ENCODE results near the gene JARID2.

Gene JARID2

GRCh38 chr6:15402406-15403045, 156.7 kb downstream of the JARID2 start:
- Histone ChIP-seq H3K9me2 (ENCODE audit: low read depth, low read length) (no peaks in the 10 kb centered on the region), H3K9me3 (ENCODE audit: low read length) (no peaks in the 10 kb centered on the region), H3F3A (ENCODE audit: insufficient read depth, low read length) (no peaks in the 10 kb centered on the region), H3K9ac (ENCODE audit: low read length) (no peak overlapping the region), H3K27ac (ENCODE audit: low read depth, low read length, poor library complexity, severe bottlenecking) (no peak overlapping the region), H3K4me2 (ENCODE audit: low read length) (no peak overlapping the region), H3K79me2 (ENCODE audit: insufficient read depth, low read length) (no peaks in the 10 kb centered on the region), H3K4me3 (ENCODE audit: low read depth, low read length, poor library complexity, severe bottlenecking) (no peak overlapping the region), H3K4me1 (ENCODE audit: insufficient read depth, low read length, severe bottlenecking) (no peaks in the 10 kb centered on the region), H2AFZ (ENCODE audit: low read length) (no peak overlapping the region), H3K27me3 (ENCODE audit: insufficient read depth, low read length) (no peaks in the 10 kb centered on the region), H3K36me3 (ENCODE audit: insufficient read depth, low read length) (no peaks in the 10 kb centered on the region), H4K20me1 (ENCODE audit: insufficient read depth, low read length) (no peaks in the 10 kb centered on the region)
- TF ChIP-seq CTCF (IDR thresholded peaks at IDR 0.05; ENCODE audit: low read length): no peak
- no peak for TF ChIP-seq EZH2 (IDR thresholded peaks at IDR 0.05; ENCODE audit: borderline replicate concordance, low read length)

DNA sequence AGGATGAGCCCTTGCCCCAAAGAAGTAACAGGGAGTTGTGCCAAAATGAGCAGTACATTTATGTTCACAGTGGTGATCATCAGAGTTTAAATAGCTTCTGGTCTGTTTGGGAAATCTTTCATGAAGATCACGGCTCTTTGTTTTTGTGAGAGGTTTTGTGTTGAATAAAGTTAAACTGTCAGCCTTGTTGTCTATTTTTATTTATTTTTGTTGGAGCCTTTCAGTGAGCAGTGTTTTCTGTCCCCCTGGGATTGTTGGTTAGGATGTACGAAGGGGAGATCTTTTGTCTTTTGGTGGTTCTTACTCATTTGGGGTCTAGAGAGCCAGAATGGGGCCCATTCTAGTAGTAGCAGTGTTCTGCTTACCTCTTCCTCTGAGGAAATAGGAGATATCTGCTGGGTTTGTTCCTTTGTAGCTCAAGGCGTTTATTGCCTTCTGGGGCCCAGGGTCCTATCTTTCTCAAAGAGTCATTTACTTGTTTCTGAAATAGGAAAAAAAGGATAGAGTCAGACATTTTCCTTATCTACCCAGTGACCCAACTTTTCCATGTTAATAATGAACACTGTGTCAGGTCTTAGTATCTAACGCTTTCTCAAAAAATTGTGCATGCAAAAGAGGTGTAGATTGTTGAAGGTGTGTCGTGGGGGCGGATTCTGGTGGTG, 157.4 kb downstream of the JARID2 start:
- no peaks in the 10 kb centered on the region for H3K36me3 ChIP-seq (ENCODE audit: insufficient read depth, low read length)
- H3K27me3 ChIP-seq (ENCODE audit: insufficient read depth, low read length): no peaks in the 10 kb centered on the region
- H3K27ac ChIP-seq (ENCODE audit: low read depth, low read length, poor library complexity, severe bottlenecking): no peak overlapping the region
- no peak overlapping the region for H3K4me2 ChIP-seq (ENCODE audit: low read length)
- H3K9me3 ChIP-seq (ENCODE audit: low read length): no peaks in the 10 kb centered on the region
- no peaks in the 10 kb centered on the region for H3K4me1 ChIP-seq (ENCODE audit: insufficient read depth, low read length, severe bottlenecking)
- H3K4me3 ChIP-seq (ENCODE audit: low read depth, low read length, poor library complexity, severe bottlenecking): no peak overlapping the region
- H4K20me1 ChIP-seq (ENCODE audit: insufficient read depth, low read length): no peaks in the 10 kb centered on the region
- no peak for TF ChIP-seq CTCF (IDR thresholded peaks at IDR 0.05; ENCODE audit: low read length)
- TF ChIP-seq EZH2 (IDR thresholded peaks at IDR 0.05; ENCODE audit: borderline replicate concordance, low read length): no peak
- H3F3A ChIP-seq (ENCODE audit: insufficient read depth, low read length): no peaks in the 10 kb centered on the region
- H3K79me2 ChIP-seq (ENCODE audit: insufficient read depth, low read length): no peaks in the 10 kb centered on the region
- no peak overlapping the region for H2AFZ ChIP-seq (ENCODE audit: low read length)
- no peak overlapping the region for H3K9ac ChIP-seq (ENCODE audit: low read length)
- no peaks in the 10 kb centered on the region for H3K9me2 ChIP-seq (ENCODE audit: low read depth, low read length)

- H3K9me3 ChIP-seq (ENCODE audit: low read length): no peaks in the 10 kb centered on the region
- no peak overlapping the region for H3K4me2 ChIP-seq (ENCODE audit: low read length)
- 0 out of 2 replicates have a peak, but pooled peaks cover 5% of the 10 kb centered on the region for H3K27me3 ChIP-seq (ENCODE audit: insufficient read depth, low read length)
- H3K4me3 ChIP-seq (ENCODE audit: low read depth, low read length, poor library complexity, severe bottlenecking): no peak overlapping the region
- TF ChIP-seq CTCF (IDR thresholded peaks at IDR 0.05; ENCODE audit: low read length) (no peak), EZH2 (IDR thresholded peaks at IDR 0.05; ENCODE audit: borderline replicate concordance, low read length) (no peak)
- H3K79me2 ChIP-seq (ENCODE audit: insufficient read depth, low read length): no peaks in the 10 kb centered on the region
- no peaks in the 10 kb centered on the region for H4K20me1 ChIP-seq (ENCODE audit: insufficient read depth, low read length)
- H3K4me1 ChIP-seq (ENCODE audit: insufficient read depth, low read length, severe bottlenecking): no peaks in the 10 kb centered on the region
- H3F3A ChIP-seq (ENCODE audit: insufficient read depth, low read length): no peaks in the 10 kb centered on the region
- no peak overlapping the region for H3K9ac ChIP-seq (ENCODE audit: low read length)
- H3K27ac ChIP-seq (ENCODE audit: low read depth, low read length, poor library complexity, severe bottlenecking): no peak overlapping the region
- no peaks in the 10 kb centered on the region for H3K36me3 ChIP-seq (ENCODE audit: insufficient read depth, low read length)
- H3K9me2 ChIP-seq (ENCODE audit: low read depth, low read length): no peaks in the 10 kb centered on the region
- H2AFZ ChIP-seq (ENCODE audit: low read length): no peak overlapping the region
Measured at GRCh38 chr6:15404685-15404980, 158.8 kb downstream of the JARID2 start.

Measured in OCI-LY1 (cell line).